ENCODE results near the gene PTER. TPM values are rescaled to one million over a fixed set of nuclear protein-coding genes. Genes with fewer than 3 reads are reported as not detected.

PTER gene
- total and polyA plus RNA-seq, 2 of the 13 experiments (the other 11 are each of a cell fraction or from before 2014, with no cell fraction given) = 6.1 to 6.6 TPM

DNA sequence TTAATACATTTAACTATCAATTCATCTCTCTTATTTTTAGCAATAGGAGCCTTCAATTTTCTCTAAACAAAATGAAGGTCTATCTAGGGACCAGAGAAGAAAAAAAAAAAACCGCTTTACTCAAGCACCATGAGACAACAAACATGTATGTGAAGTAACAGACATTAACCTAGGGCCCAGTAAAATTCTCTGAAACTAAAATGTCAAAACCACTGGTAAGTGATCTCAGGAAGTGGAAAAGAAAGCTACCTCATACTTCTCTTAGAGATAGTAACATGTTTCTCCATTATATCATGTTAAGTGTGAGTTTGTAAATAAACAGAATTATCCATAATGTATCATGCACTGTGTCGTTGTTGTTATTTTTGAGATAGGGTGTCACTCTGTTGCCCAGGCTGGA, 35.4 kb upstream of the PTER start:
- Histone ChIP-seq H3K27ac (ENCODE audit: extremely low read length, insufficient read depth, low read length) (no peak overlapping the region), H4K20me1 (ENCODE audit: insufficient read depth, low read length) (no peaks in the 10 kb centered on the region), H3K9ac (ENCODE audit: insufficient read depth, low read depth, low read length) (no peak overlapping the region), H3K27me3 (ENCODE audit: control insufficient read depth in 1 of 2, insufficient read depth in 2 of 2, low read length in 2 of 2) (no peaks in the 10 kb centered on the region; a peak in 1 of 5 replicates), H3K79me2 (ENCODE audit: insufficient read depth, low read length) (no peaks in the 10 kb centered on the region), H3K36me3 (replicated peaks in 1 of 2; ENCODE audit: control insufficient read depth in 1 of 2, insufficient read depth in 2 of 2, low read length in 2 of 2) (no peaks in the 10 kb centered on the region), H2AFZ (ENCODE audit: low read length) (no peak overlapping the region), H3K4me2 (ENCODE audit: low read depth, low read length) (no peak overlapping the region), H3K9me3 (ENCODE audit: low read length) (no peaks in the 10 kb centered on the region), H3K4me3 (replicated peaks in 1 of 3; ENCODE audit: insufficient read depth in 1 of 3, low read depth in 2 of 3, low read length in 3 of 3) (no peak overlapping the region), H3K4me1 (ENCODE audit: insufficient read depth, low read length) (no peaks in the 10 kb centered on the region)
- WGBS (ENCODE audit: low lambda C conversion rate) = 17% methylated on average over 2 of the region's 2 CpGs
- in situ Hi-C loops (cut with HindIII; ENCODE audit: extremely low pct_ligation_motif_present, low pct_unique_long_range_greater_than_20kb) (no loop called here), intact Hi-C loops (cut with micrococcal nuclease; ENCODE audit: unreplicated experiment) (no loop called here)
- ChIA-PET CTCF (ENCODE audit: low intra/inter-chr PET ratio, low total read pairs) (no interaction called here), POLR2A (no interaction called here)
- ATAC-seq (no peak), FAIRE-seq (no peak), DNase-seq (ENCODE audit: low spot score) (no peak)
- no TSS peak for BruUV-seq (replicated peaks)
- TF ChIP-seq HHEX (CRISPR knock-in tag; IDR thresholded peaks at IDR 0.05) = no peak
- no peak for TF ChIP-seq CREB3 (CRISPR knock-in tag; IDR thresholded peaks at IDR 0.05)
- no peak for TF ChIP-seq CHD2 (IDR thresholded peaks at IDR 0.05; ENCODE audit: low read depth, low read length)
- no peak for TF ChIP-seq CSRNP2 (CRISPR knock-in tag; conservative IDR thresholded peaks at IDR 0.05; ENCODE audit: low read depth)
- TF ChIP-seq ZNF788 (CRISPR knock-in tag; IDR thresholded peaks at IDR 0.05; ENCODE audit: borderline replicate concordance) = no peak
- no peak for TF ChIP-seq ZNF740 (CRISPR knock-in tag; IDR thresholded peaks at IDR 0.05)
- no peak for TF ChIP-seq RBAK (CRISPR knock-in tag; IDR thresholded peaks at IDR 0.05)
- TF ChIP-seq ZNF383 (CRISPR knock-in tag; IDR thresholded peaks at IDR 0.05; ENCODE audit: borderline replicate concordance) = no peak
- TF ChIP-seq ETV6 (CRISPR knock-in tag; conservative IDR thresholded peaks at IDR 0.05) = no peak
- no peak for TF ChIP-seq SMAD1 (CRISPR knock-in tag; IDR thresholded peaks at IDR 0.05; ENCODE audit: borderline replicate concordance, low read depth)
- TF ChIP-seq PAX8 (CRISPR knock-in tag; IDR thresholded peaks at IDR 0.05; ENCODE audit: borderline replicate concordance) = no peak
- TF ChIP-seq MBD4 (IDR thresholded peaks at IDR 0.05; ENCODE audit: borderline replicate concordance, low read length) = no peak
- no peak for TF ChIP-seq ZNF792 (CRISPR knock-in tag; IDR thresholded peaks at IDR 0.05)
- TF ChIP-seq ZBTB26 (CRISPR knock-in tag; IDR thresholded peaks at IDR 0.05; ENCODE audit: borderline replicate concordance) = no peak
- TF ChIP-seq, protein P1, sequence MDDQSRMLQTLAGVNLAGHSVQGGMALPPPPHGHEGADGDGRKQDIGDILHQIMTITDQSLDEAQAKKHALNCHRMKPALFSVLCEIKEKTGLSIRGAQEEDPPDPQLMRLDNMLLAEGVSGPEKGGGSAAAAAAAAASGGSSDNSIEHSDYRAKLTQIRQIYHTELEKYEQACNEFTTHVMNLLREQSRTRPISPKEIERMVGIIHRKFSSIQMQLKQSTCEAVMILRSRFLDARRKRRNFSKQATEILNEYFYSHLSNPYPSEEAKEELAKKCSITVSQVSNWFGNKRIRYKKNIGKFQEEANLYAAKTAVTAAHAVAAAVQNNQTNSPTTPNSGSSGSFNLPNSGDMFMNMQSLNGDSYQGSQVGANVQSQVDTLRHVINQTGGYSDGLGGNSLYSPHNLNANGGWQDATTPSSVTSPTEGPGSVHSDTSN (CRISPR knock-in tag; IDR thresholded peaks at IDR 0.05; ENCODE audit: borderline replicate concordance) = no peak
- TF ChIP-seq, protein P2, sequence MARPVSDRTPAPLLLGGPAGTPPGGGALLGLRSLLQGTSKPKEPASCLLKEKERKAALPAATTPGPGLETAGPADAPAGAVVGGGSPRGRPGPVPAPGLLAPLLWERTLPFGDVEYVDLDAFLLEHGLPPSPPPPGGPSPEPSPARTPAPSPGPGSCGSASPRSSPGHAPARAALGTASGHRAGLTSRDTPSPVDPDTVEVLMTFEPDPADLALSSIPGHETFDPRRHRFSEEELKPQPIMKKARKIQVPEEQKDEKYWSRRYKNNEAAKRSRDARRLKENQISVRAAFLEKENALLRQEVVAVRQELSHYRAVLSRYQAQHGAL (CRISPR knock-in tag; IDR thresholded peaks at IDR 0.05; ENCODE audit: not compliant biosample characterization) = no peak
